K562 (cell line): ENCODE data around the gene SSH3. TPM values are rescaled to one million over a fixed set of nuclear protein-coding genes. Genes with fewer than 3 reads are reported as not detected.
A peak's percentile ranks its signal among the peaks of the same experiment; 100 is the strongest.

Source experiments
- HBP1 ChIP-seq: fragments of 450-650 bp; formaldehyde crosslinking; IDR thresholded peaks from 2 replicates; pipeline ENCODE4 v1.4.0; 2022; ENCODE audit warnings: missing genetic modification characterization
- MAZ ChIP-seq, 2 experiments: fragments of 450-650 bp in 1 of 2; sonication (generic) in 1 of 2; formaldehyde crosslinking; IDR thresholded peaks in 1 of 2; conservative IDR thresholded peaks in 1 of 2; 2 replicates each; pipeline versions ENCODE4 v1.4.0 to v1.5.0; 2020; ENCODE audit warnings: mild to moderate bottlenecking in 1 of 2, missing genetic modification reagents in 1 of 2
- MXD1 ChIP-seq: fragments of 250-450 bp; sonication (Bioruptor Pico); IDR thresholded peaks from 2 replicates; pipeline ENCODE4 v1.8.0; 2021; ENCODE audit warnings: borderline replicate concordance, mild to moderate bottlenecking, moderate library complexity; ENCODE audit not compliant: poor library complexity, severe bottlenecking
- RBM34 ChIP-seq: fragments of 200-400 bp; formaldehyde crosslinking; IDR thresholded peaks from 2 replicates; pipeline ENCODE4 v1.6.1; 2018; ENCODE audit warnings: low read length, borderline replicate concordance; ENCODE audit not compliant: insufficient read depth
- TBL1XR1 ChIP-seq, 2 experiments: IDR thresholded peaks; 2 replicates each; pipeline ENCODE4 v1.6.1; 2012; ENCODE audit warnings: improper control_type of control experiment in 2 of 2, low read length in 2 of 2, mild to moderate bottlenecking in 1 of 2
- ZBED1 ChIP-seq: IDR thresholded peaks from 2 replicates; pipeline ENCODE4 v1.6.1; 2014
- ZBTB40 ChIP-seq, 2 experiments: fragments of 450-650 bp in 1 of 2; sonication (generic) in 1 of 2; formaldehyde crosslinking in 1 of 2; IDR thresholded peaks; 2 replicates each; pipeline versions ENCODE4 v1.7.1 to v1.9.0; 2016 to 2022; ENCODE audit warnings: inconsistent platforms in 1 of 2, mild to moderate bottlenecking in 1 of 2, missing genetic modification reagents in 1 of 2
- ZNF282 ChIP-seq: sonication (generic); formaldehyde crosslinking; IDR thresholded peaks from 2 replicates; pipeline ENCODE4 v1.8.1; 2023; ENCODE audit warnings: missing genetic modification reagents
- polyA plus RNA-seq, 8 experiments: library from polyadenylated mRNA; depleted of rRNA in 4 of 8; stranded (reverse) in 5 of 8; unstranded in 3 of 8; fragments of >200 nt; fragmentation: Nextera tagmentation in 2 of 8; fragmentation: Illumina TruSeq in 1 of 8; extraction: Ambion mirVana in 2 of 8; extraction: Trizol in 1 of 8; gene quantifications; 2 replicates each; pipeline versions ENCODE4 v1.2.1 to v1.2.3, GENCODE V29; 2011 to 2014; ENCODE audit warnings: inconsistent platforms in 1 of 8, missing spikeins in 1 of 8
- total RNA-seq, 7 experiments: library from RNA; depleted of rRNA in 6 of 7; stranded (reverse); fragments of >200 nt in 6 of 7; fragmentation: Illumina TruSeq in 2 of 7; extraction: Trizol in 2 of 7; gene quantifications; 2 replicates each; pipeline versions ENCODE4 v1.2.1 to v1.2.3, GENCODE V29; 2011 to 2021; ENCODE audit warnings: low replicate concordance in 1 of 7

Gene SSH3
- total and polyA plus RNA-seq, 9 of the 15 experiments (the other 6 are each of a cell fraction or from before 2014, with no cell fraction given), result 0.07 to 1.0 (median 0.24) TPM; not detected in 3

- TF ChIP-seq ZBTB40 (IDR thresholded peaks at IDR 0.05) (0 out of 2 replicates have a peak, but pooled peaks have one; percentile 4), ZBTB40 (CRISPR knock-in tag; IDR thresholded peaks at IDR 0.05) (no peak), ZBED1 (no peak), RBM34 (no peak), MXD1 (CRISPR knock-in tag) (no peak), HBP1 (CRISPR knock-in tag) (no peak), ZNF282 (CRISPR knock-in tag) (peak; percentile 28; the same call in 1 of the 2 replicates), MAZ (CRISPR knock-in tag; conservative IDR thresholded peaks at IDR 0.05 in 1 of 2, IDR thresholded peaks at IDR 0.05 in 1 of 2) (peak in 1 of 2 experiments; percentile 49; a peak in 1 of 4 replicates), TBL1XR1 (IDR thresholded peaks at IDR 0.05; ENCODE audit: low read length in 2 of 2) (no peak)
- TF ChIP-seq, all 486 proteins: peak for 20
Observed at GRCh38 chr11:67267188-67268080, 35.9 kb upstream of the SSH3 start (continued).
